CD4-positive, alpha-beta T cell (primary cell): ENCODE measurements around the gene GPSM1. TPM values are rescaled to one million over a fixed set of nuclear protein-coding genes. Genes with fewer than 3 reads are reported as not detected.

Experiments used
- ATAC-seq: fragments of 200-7000 bp; cut with Tn5 transposase; one replicate; pipeline ENCODE4 v1.10.0; 2022; ENCODE audit warnings: mild to moderate bottlenecking; ENCODE audit not compliant: poor library complexity
- CTCF ChIA-PET: fragments of 350-600 bp; sonication (Branson Sonifier 250); formaldehyde crosslinking; loops from one replicate; lab custom pipeline; 2021; ENCODE audit warnings: antibody characterized with exemption, inconsistent platforms; lab: Charles Lee
- POLR2A ChIA-PET: fragments of 350-600 bp; sonication (Branson Sonifier 250); formaldehyde crosslinking; loops from one replicate; lab custom pipeline; 2021; ENCODE audit warnings: antibody characterized with exemption, inconsistent platforms; lab: Charles Lee
- DNase-seq, 14 experiments: peaks; one replicate each; pipeline ENCODE4 v3.0.0-alpha.2; 2013 to 2020; ENCODE audit warnings: mixed read lengths in 2 of 14
- H3K27ac ChIP-seq, 2 donors: one replicate each; pipeline versions ENCODE4 v1.5.1 to v1.7.0; 2013; ENCODE audit warnings: low read length in 2 of 2, low read depth in 1 of 2, mild to moderate bottlenecking in 1 of 2
- H3K27me3 ChIP-seq, 2 experiments: 1 replicate in 1 of 2; 2 replicates in 1 of 2; pipeline versions ENCODE4 v1.6.1 to v1.7.0; 2013; ENCODE audit warnings: low read length in 2 of 2, control low read depth in 1 of 2, mild to moderate bottlenecking in 1 of 2, moderate library complexity in 1 of 2; ENCODE audit not compliant: insufficient read depth in 2 of 2, control insufficient read depth in 1 of 2
- H3K36me3 ChIP-seq: one replicate; pipeline ENCODE4 v1.6.1; 2013; ENCODE audit warnings: low read length, control low read depth; ENCODE audit not compliant: insufficient read depth
- H3K4me1 ChIP-seq: one replicate; pipeline ENCODE4 v1.6.1; 2013; ENCODE audit warnings: low read length, control low read depth; ENCODE audit not compliant: insufficient read depth
- H3K4me3 ChIP-seq: one replicate; pipeline ENCODE4 v1.5.1; 2013; ENCODE audit warnings: mild to moderate bottlenecking, low read length, moderate library complexity
- H3K9me3 ChIP-seq, 2 experiments: 1 replicate in 1 of 2; 2 replicates in 1 of 2; pipeline versions ENCODE4 v1.6.1 to v1.7.0; 2013; ENCODE audit warnings: low read length in 2 of 2, mild to moderate bottlenecking in 2 of 2, control low read depth in 1 of 2, moderate library complexity in 1 of 2; ENCODE audit not compliant: control insufficient read depth in 1 of 2, insufficient read depth in 1 of 2
- H3K27ac Mint-ChIP-seq: one replicate; pipeline ENCODE4 v1.8.0; 2020; ENCODE audit warnings: mixed read lengths
- H3K27me3 Mint-ChIP-seq: one replicate; pipeline ENCODE4 v1.8.0; 2021; ENCODE audit warnings: mixed read lengths
- H3K36me3 Mint-ChIP-seq: one replicate; pipeline ENCODE4 v1.8.0; 2021; ENCODE audit warnings: low read depth, mixed read lengths
- H3K4me1 Mint-ChIP-seq: one replicate; pipeline ENCODE4 v1.8.0; 2021; ENCODE audit warnings: low read depth, mixed read lengths
- H3K4me3 Mint-ChIP-seq: one replicate; pipeline ENCODE4 v1.8.0; 2020; ENCODE audit warnings: mild to moderate bottlenecking, mixed read lengths
- H3K9me3 Mint-ChIP-seq: one replicate; pipeline ENCODE4 v1.8.0; 2020; ENCODE audit warnings: mixed read lengths
- CTCF ChIP-seq: fragments of 200-600 bp; IDR thresholded peaks from one replicate; pipeline ENCODE4 v1.8.0; 2022; ENCODE audit warnings: antibody characterized with exemption, mild to moderate bottlenecking
- intact Hi-C, 2 experiments: fragments of 100-400 bp; cut with DNase I in 1 of 2; cut with micrococcal nuclease in 1 of 2; formaldehyde crosslinking; loops; one replicate each; pipeline versions ENCODE4 v1.15.1 to v1.9.0; 2023 to 2025; cut with DNase I, micrococcal nuclease
- total RNA-seq, 174 experiments: library from RNA in 2 of 174; stranded (reverse) in 2 of 174; gene quantifications; one replicate each; pipeline ENCODE4 v1.2.3 and lab custom pipeline; 2021 to 2026

The GPSM1 gene
- total RNA-seq, 2 experiments from 2014 or later = 7.7 to 8.6 TPM

- H3K36me3 ChIP-seq = no peaks in the 10 kb centered on the region
- no peak overlapping the region for H3K4me3 ChIP-seq
- no peaks in the 10 kb centered on the region for H3K27me3 Mint-ChIP-seq
- no peaks in the 10 kb centered on the region for H3K9me3 Mint-ChIP-seq
- intact Hi-C loops = no loop called here
- no peaks in the 10 kb centered on the region for H3K27me3 ChIP-seq
- POLR2A ChIA-PET = no interaction called here
- peaks cover 0 to 2% of the 10 kb centered on the region in 2 experiments for H3K9me3 ChIP-seq
- H3K4me1 ChIP-seq = peaks cover 14% of the 10 kb centered on the region
- TF ChIP-seq CTCF = no peak
- H3K4me3 Mint-ChIP-seq = no peak overlapping the region
- DNase-seq (no peak), ATAC-seq (no peak)
- CTCF ChIA-PET = no interaction called here
- H3K4me1 Mint-ChIP-seq = peaks cover 5% of the 10 kb centered on the region
- no peak overlapping the region for H3K27ac Mint-ChIP-seq
- no peak overlapping the region for H3K27ac ChIP-seq
- H3K36me3 Mint-ChIP-seq = no peaks in the 10 kb centered on the region
These were observed 5.7 kb downstream of the GPSM1 start for GRCh38 chr9:136333045-136333444.

DNA sequence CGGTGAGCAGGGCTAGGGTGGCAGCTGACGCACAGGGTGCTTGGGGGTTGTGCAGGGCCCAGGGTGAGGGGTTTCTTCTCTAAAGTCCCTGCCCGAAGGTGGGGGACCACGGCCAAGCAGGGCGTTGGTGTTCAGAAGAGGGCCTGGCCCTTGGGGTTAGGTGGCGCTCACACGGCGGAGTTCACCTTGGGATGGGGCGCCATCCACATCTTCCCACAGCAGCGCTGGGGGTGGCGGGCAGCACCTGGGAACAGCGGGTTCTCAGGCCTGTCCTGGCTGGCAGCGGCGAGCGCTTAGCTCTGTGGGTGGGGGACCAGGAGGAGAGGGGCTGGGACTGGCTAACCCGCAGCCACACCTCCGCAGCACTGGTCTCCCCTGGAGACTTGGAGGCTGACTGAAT lies 6.1 kb downstream of the GPSM1 start:
- Histone ChIP-seq H3K36me3 (no peaks in the 10 kb centered on the region), H3K4me3 (no peak overlapping the region), H3K9me3 (no peaks in the 10 kb centered on the region), H3K27ac (no peak overlapping the region), H3K27me3 (no peaks in the 10 kb centered on the region), H3K4me1 (peaks cover 9% of the 10 kb centered on the region)
- POLR2A ChIA-PET = no interaction called here
- ATAC-seq (no peak), DNase-seq (no peak)
- no peak overlapping the region for H3K27ac Mint-ChIP-seq
- no peak for TF ChIP-seq CTCF
- H3K36me3 Mint-ChIP-seq = no peaks in the 10 kb centered on the region
- CTCF ChIA-PET = no interaction called here
- peaks cover 5% of the 10 kb centered on the region for H3K4me1 Mint-ChIP-seq
- H3K27me3 Mint-ChIP-seq = no peaks in the 10 kb centered on the region
- intact Hi-C loops = no loop called here
- H3K9me3 Mint-ChIP-seq = no peaks in the 10 kb centered on the region
- H3K4me3 Mint-ChIP-seq = no peak overlapping the region

DNA sequence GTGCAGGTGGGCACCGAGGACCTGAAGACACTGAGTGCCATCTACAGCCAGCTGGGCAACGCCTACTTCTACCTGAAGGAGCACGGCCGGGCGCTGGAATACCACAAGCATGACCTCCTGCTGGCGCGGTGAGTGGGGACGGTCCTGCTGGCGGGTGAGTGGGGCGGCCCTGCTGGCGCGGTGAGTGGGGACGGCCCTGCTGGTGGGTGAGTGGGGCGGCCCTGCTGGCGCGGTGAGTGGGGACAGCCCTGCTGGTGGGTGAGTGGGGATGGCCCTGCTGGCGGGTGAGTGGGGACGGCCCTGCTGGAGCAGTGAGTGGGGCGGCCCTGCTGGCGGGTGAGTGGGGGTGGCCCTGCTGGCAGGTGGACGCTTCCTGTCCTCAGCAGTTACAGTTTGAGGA lies 7.2 kb downstream of the GPSM1 start:
- no peaks in the 10 kb centered on the region for H3K4me1 Mint-ChIP-seq
- Histone ChIP-seq H3K4me1 (peaks cover 2% of the 10 kb centered on the region), H3K36me3 (no peaks in the 10 kb centered on the region), H3K9me3 (no peaks in the 10 kb centered on the region), H3K27ac (no peak overlapping the region), H3K27me3 (no peaks in the 10 kb centered on the region), H3K4me3 (no peak overlapping the region)
- POLR2A ChIA-PET = no interaction called here
- no peaks in the 10 kb centered on the region for H3K36me3 Mint-ChIP-seq
- DNase-seq (no peak), ATAC-seq (no peak)
- no peak for TF ChIP-seq CTCF
- H3K4me3 Mint-ChIP-seq = no peak overlapping the region
- intact Hi-C loops = no loop called here
- no peaks in the 10 kb centered on the region for H3K9me3 Mint-ChIP-seq
- no peaks in the 10 kb centered on the region for H3K27me3 Mint-ChIP-seq
- CTCF ChIA-PET = no interaction called here
- H3K27ac Mint-ChIP-seq = no peak overlapping the region
